Ovary (tissue), 9 donors: ENCODE measurements around the gene AARS1. TPM values are rescaled to one million over a fixed set of nuclear protein-coding genes. Genes with fewer than 3 reads are reported as not detected.
"Not testable (repeated sequence)": the region's sequence is repeated elsewhere in the genome, so short reads cannot be mapped to it uniquely, and the experiment has no call there.

Experiments
- DNase-seq, 5 donors: peaks; one replicate each; pipeline ENCODE4 v3.0.0-alpha.2; 2019 to 2020
- H3K27ac ChIP-seq, 2 donors: fragments of 200-600 bp; one replicate each; pipeline versions ENCODE4 v1.5.1 to v1.8.0; 2019 to 2022
- H3K27me3 ChIP-seq: fragments of 200-600 bp; one replicate; pipeline ENCODE4 v1.8.0; 2022
- H3K36me3 ChIP-seq: fragments of 200-600 bp; sonication (generic); one replicate; pipeline ENCODE4 v1.5.1; 2019
- H3K4me1 ChIP-seq: one replicate; pipeline ENCODE4 v1.8.1; 2013; ENCODE audit warnings: mild to moderate bottlenecking, moderate library complexity; ENCODE audit not compliant: insufficient read depth
- H3K4me3 ChIP-seq: fragments of 200-600 bp; sonication (generic); one replicate; pipeline ENCODE4 v1.5.1; 2017
- H3K9me3 ChIP-seq, 2 donors: fragments of 200-600 bp in 1 of 2; sonication (generic) in 1 of 2; one replicate each; pipeline versions ENCODE4 v1.5.1 to v1.8.1; 2013 to 2019; ENCODE audit warnings: mild to moderate bottlenecking in 1 of 2, moderate library complexity in 1 of 2
- CTCF ChIP-seq, 3 donors: fragments of 450-650 bp in 2 of 3; fragments of 200-600 bp in 1 of 3; IDR thresholded peaks; one replicate each; pipeline versions ENCODE4 v1.5.1 to v1.8.0; 2016 to 2022; ENCODE audit warnings: antibody characterized with exemption in 3 of 3, mild to moderate bottlenecking in 1 of 3
- EP300 ChIP-seq: sonication (generic); formaldehyde crosslinking; IDR thresholded peaks from one replicate; pipeline ENCODE4 v1.6.1; 2017; ENCODE audit warnings: antibody characterized with exemption
- POLR2A ChIP-seq: fragments of 450-650 bp; IDR thresholded peaks from one replicate; pipeline ENCODE4 v1.6.1; 2017; ENCODE audit warnings: antibody characterized with exemption, mild to moderate bottlenecking, moderate library complexity
- WGBS, 3 donors: extraction: QIAGEN DNeasy Blood & Tissue Kit in 1 of 3; methylation state at CpG; one replicate each; pipeline versions ENCODE4 v1.1.5 to v1.1.7; 2013 to 2017; 5-methylcytosine and 5-hydroxymethylcytosine counted together
- intact Hi-C, 4 donors: fragments of 100-400 bp; cut with DNase I; formaldehyde crosslinking; loops; one replicate each; pipeline versions ENCODE4 v1.11.0 to v1.15.1; 2022 to 2023
- polyA plus RNA-seq, 2 donors: library from polyadenylated mRNA; stranded (reverse); fragments of 200-250 nt in 1 of 2; fragments of 350-450 nt in 1 of 2; fragmentation: Illumina TruSeq in 1 of 2; extraction: RNeasy Lipid Tissue Mini Kit (QIAGEN cat#74804) in 1 of 2; gene quantifications; one replicate each; pipeline ENCODE4 v1.2.3, GENCODE V29; 2013 to 2014
- total RNA-seq, 7 donors: library from RNA; depleted of rRNA in 2 of 7; stranded (reverse); fragments of >200 nt in 2 of 7; fragmentation: NEBNext Ultra II Directional in 3 of 7; extraction: Animal tissue kit (Norgen Biotek cat#: 25700) in 3 of 7; gene quantifications; one replicate each; pipeline versions ENCODE4 v1.1.0 to v1.2.4, GENCODE V29; 2016 to 2023
- donor health status: DM: no; HTN: no; CAD: no; lungs with moderate emphysema.
- donor health status: DM: no; HTN: no; CAD: no.
- donor health status: Bipolar disorder and iron deficiency.
- donor health status: DM: yes; HTN: yes; CAD: no.
- donor health status: DM: no; HTN: no; CAD: no.
- donor health status: DM: yes; HTN: yes; CAD: no.

The AARS1 gene
- total and polyA plus RNA-seq, 9 donors: 26.7 to 280 (median 60.3) TPM

GRCh38 chr16:70331091-70331490, 41.8 kb upstream of the AARS1 start:
- DNase-seq: no peak
- 76 to 79% (median 76%) methylated on average over 1 of the region's 1 CpG for WGBS, 3 donors
- H3K4me1 ChIP-seq: no peaks in the 10 kb centered on the region
- no peaks in the 10 kb centered on the region for H3K9me3 ChIP-seq
- intact Hi-C loops: no loop called here
- H3K4me3 ChIP-seq: no peak overlapping the region
- no peaks in the 10 kb centered on the region for H3K36me3 ChIP-seq
- no peak overlapping the region for H3K27ac ChIP-seq
- H3K27me3 ChIP-seq: no peaks in the 10 kb centered on the region
- no peak for TF ChIP-seq CTCF (IDR thresholded peaks at IDR 0.05)
- TF ChIP-seq EP300: no peak
- no peak for TF ChIP-seq POLR2A

- Histone ChIP-seq H3K4me1 (no peaks in the 10 kb centered on the region), H3K9me3 (no peaks in the 10 kb centered on the region), H3K27ac (no peak overlapping the region), H3K27me3 (no peaks in the 10 kb centered on the region), H3K4me3 (no peak overlapping the region), H3K36me3 (no peaks in the 10 kb centered on the region)
- intact Hi-C loops: no loop called here
- 90 to 91% (median 90%) methylated on average over 7 of the region's 7 CpGs for WGBS, 3 donors
- no peak for TF ChIP-seq EP300
- no peak for TF ChIP-seq POLR2A
- TF ChIP-seq CTCF (IDR thresholded peaks at IDR 0.05): no peak
- no peak for DNase-seq
Observed at GRCh38 chr16:70324998-70325747, 35.9 kb upstream of the AARS1 start.

- no peak overlapping the region for H3K4me3 ChIP-seq
- WGBS, 3 donors: 97 to 98% (median 97%) methylated on average over 5 of the region's 5 CpGs
- H3K4me1 ChIP-seq: no peaks in the 10 kb centered on the region
- H3K9me3 ChIP-seq: no peaks in the 10 kb centered on the region
- intact Hi-C loops: no loop called here
- DNase-seq: no peak
- H3K27ac ChIP-seq: no peak overlapping the region
- TF ChIP-seq POLR2A (no peak), CTCF (IDR thresholded peaks at IDR 0.05) (no peak), EP300 (no peak)
- H3K27me3 ChIP-seq: no peaks in the 10 kb centered on the region
- H3K36me3 ChIP-seq: no peaks in the 10 kb centered on the region
Observed at GRCh38 chr16:70320121-70320520, 30.8 kb upstream of the AARS1 start.

GRCh38 chr16:70307726-70308125, 18.4 kb upstream of the AARS1 start:
- H3K27ac ChIP-seq, H3K9me3 ChIP-seq, H3K27me3 ChIP-seq, H3K4me3 ChIP-seq, H3K4me1 ChIP-seq, intact Hi-C loops, H3K36me3 ChIP-seq: not testable (repeated sequence)
- 88 to 96% (median 95%) methylated on average over 2 of the region's 2 CpGs for WGBS, 3 donors
- DNase-seq: peak in 1 of 5 donors; percentile 2

GRCh38 chr16:70306880-70307279, 17.6 kb upstream of the AARS1 start:
- intact Hi-C loops: no loop called here
- 92 to 96% (median 93%) methylated on average over 2 of the region's 2 CpGs for WGBS, 3 donors
- DNase-seq: no peak
- Histone ChIP-seq H3K36me3 (no peaks in the 10 kb centered on the region), H3K27me3 (no peaks in the 10 kb centered on the region), H3K27ac (no peak overlapping the region), H3K4me1 (no peaks in the 10 kb centered on the region), H3K9me3 (no peaks in the 10 kb centered on the region), H3K4me3 (no peak overlapping the region)
- no peak for TF ChIP-seq EP300
- TF ChIP-seq CTCF (IDR thresholded peaks at IDR 0.05): no peak
- no peak for TF ChIP-seq POLR2A
